ENCODE data around the gene ADCY1. TPM values are rescaled to one million over a fixed set of nuclear protein-coding genes. Genes with fewer than 3 reads are reported as not detected.

The ADCY1 gene
- total RNA-seq, 1 donor from 2014 or later, result 13.6 TPM

DNA sequence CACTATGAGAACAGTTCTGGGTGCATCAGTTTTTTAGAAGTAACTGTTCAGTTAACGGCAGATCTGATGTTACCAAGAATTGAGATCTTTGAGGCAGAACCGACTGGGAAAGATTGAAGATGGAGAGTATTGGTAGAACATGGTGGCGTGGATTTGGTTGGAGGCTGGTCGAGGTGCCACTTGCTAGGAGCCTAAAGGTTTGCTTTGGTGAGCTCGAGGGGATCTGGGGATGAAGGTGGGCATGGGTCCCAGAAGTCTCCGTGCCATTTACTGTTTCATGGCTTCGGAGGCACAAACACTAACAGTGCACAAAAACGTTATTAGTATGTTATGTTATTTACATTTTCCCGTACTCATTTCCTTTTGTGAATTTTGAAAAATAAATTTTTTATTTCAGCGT lies 81.4 kb downstream of the ADCY1 start:
- peak overlapping the region; percentile 47 for H3K27ac Mint-ChIP-seq
- TF ChIP-seq, protein P1, sequence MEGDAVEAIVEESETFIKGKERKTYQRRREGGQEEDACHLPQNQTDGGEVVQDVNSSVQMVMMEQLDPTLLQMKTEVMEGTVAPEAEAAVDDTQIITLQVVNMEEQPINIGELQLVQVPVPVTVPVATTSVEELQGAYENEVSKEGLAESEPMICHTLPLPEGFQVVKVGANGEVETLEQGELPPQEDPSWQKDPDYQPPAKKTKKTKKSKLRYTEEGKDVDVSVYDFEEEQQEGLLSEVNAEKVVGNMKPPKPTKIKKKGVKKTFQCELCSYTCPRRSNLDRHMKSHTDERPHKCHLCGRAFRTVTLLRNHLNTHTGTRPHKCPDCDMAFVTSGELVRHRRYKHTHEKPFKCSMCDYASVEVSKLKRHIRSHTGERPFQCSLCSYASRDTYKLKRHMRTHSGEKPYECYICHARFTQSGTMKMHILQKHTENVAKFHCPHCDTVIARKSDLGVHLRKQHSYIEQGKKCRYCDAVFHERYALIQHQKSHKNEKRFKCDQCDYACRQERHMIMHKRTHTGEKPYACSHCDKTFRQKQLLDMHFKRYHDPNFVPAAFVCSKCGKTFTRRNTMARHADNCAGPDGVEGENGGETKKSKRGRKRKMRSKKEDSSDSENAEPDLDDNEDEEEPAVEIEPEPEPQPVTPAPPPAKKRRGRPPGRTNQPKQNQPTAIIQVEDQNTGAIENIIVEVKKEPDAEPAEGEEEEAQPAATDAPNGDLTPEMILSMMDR (IDR thresholded peaks at IDR 0.05; ENCODE audit: unreplicated experiment), result no peak
- no peak overlapping the region for H3K4me3 Mint-ChIP-seq (ENCODE audit: low read depth)
- H3K4me1 Mint-ChIP-seq (ENCODE audit: low read depth), result no peaks in the 10 kb centered on the region
- H3K27me3 Mint-ChIP-seq, result no peaks in the 10 kb centered on the region
- DNase-seq (ENCODE audit: low spot score, unreplicated experiment), result no peak
- H3K36me3 Mint-ChIP-seq (ENCODE audit: insufficient read depth), result no peaks in the 10 kb centered on the region
- no peaks in the 10 kb centered on the region for H3K9me3 Mint-ChIP-seq (ENCODE audit: low read depth)

DNA sequence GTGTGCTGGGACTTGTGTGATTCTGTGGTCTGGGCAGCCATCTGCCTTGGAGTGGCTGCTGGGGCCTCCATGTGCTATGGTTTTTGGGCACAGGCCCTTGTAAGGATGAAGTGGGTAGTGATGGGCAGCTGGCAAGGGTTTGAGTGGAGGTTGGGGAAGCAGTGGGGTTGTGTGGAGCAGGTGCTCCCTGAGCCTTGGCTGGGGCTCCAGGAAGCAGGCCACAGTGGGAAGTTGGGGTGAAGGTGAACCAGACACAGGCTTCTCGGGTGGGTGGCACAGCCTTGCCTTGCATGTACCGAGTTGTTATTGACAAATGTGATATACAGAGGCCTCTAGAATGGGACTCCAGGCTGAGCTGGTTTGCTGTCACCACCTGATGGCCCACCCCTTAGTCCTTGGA lies 82.3 kb downstream of the ADCY1 start:
- H3K4me3 Mint-ChIP-seq (ENCODE audit: low read depth), result no peak overlapping the region
- DNase-seq (ENCODE audit: low spot score, unreplicated experiment), result no peak
- no peaks in the 10 kb centered on the region for H3K9me3 Mint-ChIP-seq (ENCODE audit: low read depth)
- H3K27me3 Mint-ChIP-seq, result no peaks in the 10 kb centered on the region
- no peak overlapping the region for H3K27ac Mint-ChIP-seq
- H3K4me1 Mint-ChIP-seq (ENCODE audit: low read depth), result no peaks in the 10 kb centered on the region
- no peaks in the 10 kb centered on the region for H3K36me3 Mint-ChIP-seq (ENCODE audit: insufficient read depth)
- TF ChIP-seq, protein P1 (IDR thresholded peaks at IDR 0.05; ENCODE audit: unreplicated experiment), result no peak

DNA sequence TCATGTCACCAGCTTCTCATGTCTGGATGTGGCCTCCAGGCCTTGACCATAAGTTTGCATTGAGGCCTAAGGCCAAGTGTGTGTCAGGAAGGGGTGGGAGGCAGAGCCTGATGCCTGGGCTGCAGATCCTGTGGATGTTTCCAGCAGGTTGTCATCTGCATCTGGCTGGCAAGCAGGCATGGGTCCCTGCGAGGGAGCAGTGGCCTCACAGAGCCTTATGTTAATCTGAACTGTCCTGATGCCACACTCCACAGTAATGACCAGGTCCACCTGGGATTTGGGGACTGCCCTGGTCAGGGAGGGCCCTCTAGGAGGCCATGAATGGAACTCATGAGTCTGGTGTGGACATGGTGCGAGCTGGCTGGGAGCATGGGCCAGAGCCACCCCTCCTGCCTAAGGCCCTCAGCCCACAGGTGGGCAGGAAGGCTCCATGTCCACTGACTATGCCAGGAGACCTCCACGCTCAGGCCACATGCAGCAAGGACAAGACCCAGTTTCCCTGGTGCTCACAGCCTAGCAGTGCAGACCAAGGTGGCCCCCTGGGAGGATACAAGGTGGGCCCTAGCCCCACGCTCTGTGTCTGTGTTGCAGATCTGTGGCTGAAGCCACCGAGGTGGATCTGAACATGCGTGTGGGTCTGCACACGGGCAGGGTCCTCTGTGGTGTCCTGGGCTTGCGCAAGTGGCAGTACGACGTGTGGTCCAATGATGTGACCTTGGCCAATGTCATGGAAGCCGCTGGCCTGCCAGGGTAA lies 83.1 kb downstream of the ADCY1 start:
- no peaks in the 10 kb centered on the region for H3K9me3 Mint-ChIP-seq (ENCODE audit: low read depth)
- H3K4me1 Mint-ChIP-seq (ENCODE audit: low read depth), result no peaks in the 10 kb centered on the region
- H3K36me3 Mint-ChIP-seq (ENCODE audit: insufficient read depth), result no peaks in the 10 kb centered on the region
- DNase-seq (ENCODE audit: low spot score, unreplicated experiment), result no peak
- no peak overlapping the region for H3K4me3 Mint-ChIP-seq (ENCODE audit: low read depth)
- TF ChIP-seq, protein P1 (IDR thresholded peaks at IDR 0.05; ENCODE audit: unreplicated experiment), result no peak
- H3K27ac Mint-ChIP-seq, result no peak overlapping the region
- H3K27me3 Mint-ChIP-seq, result no peaks in the 10 kb centered on the region

DNA sequence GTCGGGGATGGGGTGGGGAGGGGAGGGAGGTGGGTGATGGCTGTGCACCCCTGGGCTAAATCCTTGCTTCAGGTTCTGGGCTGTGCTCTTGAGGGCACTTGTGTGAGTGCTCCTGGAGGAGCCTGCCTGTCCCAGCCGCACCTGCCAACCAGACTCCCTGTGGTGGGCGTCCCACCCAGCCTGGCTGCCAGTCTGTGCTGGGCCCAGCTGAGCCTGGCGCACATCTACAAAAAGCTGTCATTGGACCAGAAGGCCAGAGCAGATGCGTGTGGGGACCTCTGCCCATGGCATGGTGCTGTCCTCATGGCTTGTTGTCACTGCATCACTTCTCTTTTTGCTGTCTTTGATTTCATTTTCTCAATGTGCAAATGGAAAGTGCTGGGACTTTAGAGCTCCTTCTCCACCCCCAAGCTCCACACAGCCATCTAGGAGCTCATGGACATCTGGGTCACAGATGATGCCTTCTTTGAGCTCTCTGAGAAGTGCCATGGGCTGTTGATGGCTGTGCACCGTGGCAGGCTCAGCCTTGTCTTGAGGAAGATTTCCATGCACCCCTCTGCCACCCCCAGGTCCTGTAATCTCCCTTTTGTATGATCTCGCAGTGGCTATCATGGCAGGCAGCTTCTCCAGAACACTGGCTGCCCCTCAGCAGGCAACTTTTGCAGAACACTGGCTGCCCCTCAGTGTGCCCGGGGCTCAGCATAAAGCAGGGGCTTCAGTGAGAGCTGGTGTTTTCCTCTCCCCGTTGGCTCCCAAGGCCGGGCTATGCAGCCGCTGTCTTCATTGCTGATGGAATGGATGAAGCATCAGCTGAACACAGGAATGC lies 83.9 kb downstream of the ADCY1 start:
- Mint-ChIP-seq H3K27me3 (no peaks in the 10 kb centered on the region), H3K4me1 (ENCODE audit: low read depth) (no peaks in the 10 kb centered on the region), H3K36me3 (ENCODE audit: insufficient read depth) (no peaks in the 10 kb centered on the region), H3K4me3 (ENCODE audit: low read depth) (no peak overlapping the region), H3K9me3 (ENCODE audit: low read depth) (no peaks in the 10 kb centered on the region), H3K27ac (no peak overlapping the region)
- TF ChIP-seq, protein P1 (IDR thresholded peaks at IDR 0.05; ENCODE audit: unreplicated experiment), result no peak
- DNase-seq (ENCODE audit: low spot score, unreplicated experiment), result no peak

DNA sequence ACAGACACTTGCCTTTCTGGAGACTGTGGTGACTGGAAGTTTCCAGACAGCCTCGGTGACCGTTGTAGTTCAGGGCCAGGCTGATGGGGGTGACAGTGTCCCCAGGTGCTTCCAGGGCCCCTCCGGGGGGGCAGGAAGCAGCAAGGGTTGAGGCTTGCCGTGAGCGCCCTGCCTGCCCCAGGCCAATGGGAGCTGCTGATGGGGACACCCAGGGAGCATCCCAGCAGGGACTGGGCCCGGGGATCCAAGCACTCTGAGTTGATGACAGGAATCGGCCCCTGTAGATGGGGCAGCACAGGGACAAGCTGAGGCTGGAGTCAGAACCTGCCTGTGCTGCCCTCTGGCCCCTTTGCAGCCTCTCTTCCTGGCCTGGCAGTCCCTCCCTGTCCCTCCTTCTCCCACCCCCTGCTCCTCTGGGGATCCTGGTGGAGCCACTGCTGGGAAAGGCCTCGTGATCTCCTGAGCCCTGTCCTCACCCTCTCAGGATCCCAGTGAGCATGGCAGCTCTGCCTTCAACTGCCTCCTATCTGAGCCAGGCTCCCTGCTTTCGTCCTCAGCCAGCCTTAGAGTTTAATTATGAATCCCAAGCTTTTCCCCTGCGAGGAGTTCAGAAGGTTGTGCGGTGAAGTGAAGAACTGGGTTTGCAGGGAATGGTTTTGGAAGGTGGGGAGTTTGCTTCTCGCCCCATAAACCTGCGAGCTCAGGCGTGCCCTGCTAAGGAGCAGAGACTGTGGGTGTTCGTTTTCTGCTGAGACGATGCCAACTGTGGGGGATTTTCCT lies 84.7 kb downstream of the ADCY1 start:
- H3K36me3 Mint-ChIP-seq (ENCODE audit: insufficient read depth), result no peaks in the 10 kb centered on the region
- no peaks in the 10 kb centered on the region for H3K27me3 Mint-ChIP-seq
- H3K27ac Mint-ChIP-seq, result no peak overlapping the region
- TF ChIP-seq, protein P1 (IDR thresholded peaks at IDR 0.05; ENCODE audit: unreplicated experiment), result no peak
- H3K4me1 Mint-ChIP-seq (ENCODE audit: low read depth), result no peaks in the 10 kb centered on the region
- H3K4me3 Mint-ChIP-seq (ENCODE audit: low read depth), result no peak overlapping the region
- no peak for DNase-seq (ENCODE audit: low spot score, unreplicated experiment)
- H3K9me3 Mint-ChIP-seq (ENCODE audit: low read depth), result no peaks in the 10 kb centered on the region

All from progenitor cell of endocrine pancreas (in vitro differentiated cells).